ENCODE data around the gene CD63.

The CD63 gene

GRCh38 chr12:55746174-55746912 is 17.5 kb upstream of the CD63 start (continued):
- TF ChIP-seq REST (tag by site-specific recombination; IDR thresholded peaks at IDR 0.05): no peak

GRCh38 chr12:55745361-55746173 is 16.8 kb upstream of the CD63 start:
- Histone ChIP-seq H3K36me3 (ENCODE audit: control insufficient read depth in 2 of 2, insufficient read depth in 1 of 2, low read length in 2 of 2) (peaks cover 3 to 38% of the 10 kb centered on the region in 2 experiments; a peak in 1 of 3 replicates), H3K27ac (ENCODE audit: extremely low read depth, low read depth, low read length) (peak overlapping the region; percentile 36; the same call in 1 of the 2 replicates), H3K4me1 (ENCODE audit: control insufficient read depth, insufficient read depth, low read length) (peaks cover 12% of the 10 kb centered on the region; the same call in 1 of the 2 replicates), H3K9me3 (ENCODE audit: control insufficient read depth, insufficient read depth, low read depth, low read length) (no peaks in the 10 kb centered on the region), H3K4me3 (ENCODE audit: low read depth, low read length) (no peak overlapping the region)
- CTCF ChIA-PET: interaction anchor here (4.5 kb wide), 1 partner anchor 7 kb away, joined by 28 read pairs; no protein-coding TSS in a partner anchor
- POLR2A ChIA-PET: interaction anchor here (1.1 to 2.1 kb wide), 3 partner anchors 16 to 228 kb away, joined by 3 to 6 read pairs (median 6); partner anchors contain the start of genes CD63 and RAB5B
- TF ChIP-seq IKZF3 (tag by site-specific recombination; IDR thresholded peaks at IDR 0.05): peak; percentile 38; the same call in 1 of the 2 replicates
- peak; percentile 96 for TF ChIP-seq ZNF449 (tag by site-specific recombination; IDR thresholded peaks at IDR 0.05)
- TF ChIP-seq ZNF433 (tag by site-specific recombination; IDR thresholded peaks at IDR 0.05; ENCODE audit: low read depth): no peak
- TF ChIP-seq TRIM28 (IDR thresholded peaks at IDR 0.05; ENCODE audit: borderline replicate concordance, low read length): no peak
- TF ChIP-seq ZSCAN23 (tag by site-specific recombination; IDR thresholded peaks at IDR 0.05): no peak
- TF ChIP-seq PATZ1 (tag by site-specific recombination; IDR thresholded peaks at IDR 0.05): peak; percentile 42
- TF ChIP-seq MYNN (tag by site-specific recombination; IDR thresholded peaks at IDR 0.05; ENCODE audit: borderline replicate concordance): peak; percentile 90
- TF ChIP-seq ZBTB48 (tag by site-specific recombination; IDR thresholded peaks at IDR 0.05): peak; percentile 61; the same call in 1 of the 2 replicates
- peak; percentile 8; the same call in 1 of the 2 replicates for TF ChIP-seq ZNF596 (tag by site-specific recombination; IDR thresholded peaks at IDR 0.05)
- TF ChIP-seq ZNF544 (tag by site-specific recombination; IDR thresholded peaks at IDR 0.05): no peak
- TF ChIP-seq ZNF692 (tag by site-specific recombination; IDR thresholded peaks at IDR 0.05): peak; percentile 82
- peak; percentile 87 for TF ChIP-seq ZNF398 (tag by site-specific recombination; IDR thresholded peaks at IDR 0.05)
- no peak for TF ChIP-seq ZNF623 (tag by site-specific recombination; IDR thresholded peaks at IDR 0.05)
- TF ChIP-seq ZNF830 (tag by site-specific recombination; IDR thresholded peaks at IDR 0.05; ENCODE audit: low read depth): no peak
- peak; percentile 28; the same call in 1 of the 2 replicates for TF ChIP-seq ZNF341 (tag by site-specific recombination; IDR thresholded peaks at IDR 0.05; ENCODE audit: low read depth)
- TF ChIP-seq ZNF157 (tag by site-specific recombination; IDR thresholded peaks at IDR 0.05): no peak
- peak; percentile 26; the same call in 1 of the 2 replicates for TF ChIP-seq SP7 (tag by site-specific recombination; IDR thresholded peaks at IDR 0.05)
- TF ChIP-seq ZNF354C (tag by site-specific recombination; IDR thresholded peaks at IDR 0.05; ENCODE audit: borderline replicate concordance, low read depth): no peak
- TF ChIP-seq ZBTB17 (tag by site-specific recombination; IDR thresholded peaks at IDR 0.05): 0 out of 2 replicates have a peak, but pooled peaks have one; percentile 36
- no peak for TF ChIP-seq ZNF785 (tag by site-specific recombination; IDR thresholded peaks at IDR 0.05)
- TF ChIP-seq ZNF837 (tag by site-specific recombination; IDR thresholded peaks at IDR 0.05): no peak
- TF ChIP-seq ZNF211 (tag by site-specific recombination; IDR thresholded peaks at IDR 0.05; ENCODE audit: low read depth): no peak
